Activated naive CD4-positive, alpha-beta T cell treated with anti-CD3 and anti-CD28 coated beads, Interleukin-2, amount 50 U/mL, for 24 hours (primary cell): ENCODE measurements around the gene MYOM3.

Source experiments
- H3K27ac Mint-ChIP-seq: one replicate; pipeline ENCODE4 v1.8.0; 2021; ENCODE audit warnings: mild to moderate bottlenecking, mixed read lengths
- H3K27me3 Mint-ChIP-seq: one replicate; pipeline ENCODE4 v1.8.0; 2021; ENCODE audit warnings: mixed read lengths
- H3K36me3 Mint-ChIP-seq: one replicate; pipeline ENCODE4 v1.8.0; 2021; ENCODE audit warnings: mixed read lengths
- H3K4me1 Mint-ChIP-seq: one replicate; pipeline ENCODE4 v1.8.0; 2021; ENCODE audit warnings: mixed read lengths
- H3K4me3 Mint-ChIP-seq: one replicate; pipeline ENCODE4 v1.8.0; 2021; ENCODE audit warnings: mild to moderate bottlenecking, mixed read lengths
- H3K9me3 Mint-ChIP-seq: one replicate; pipeline ENCODE4 v1.8.0; 2021; ENCODE audit warnings: mixed read lengths

The MYOM3 gene

GRCh38 chr1:24096739-24097103 lies 15.2 kb downstream of the MYOM3 start:
- Mint-ChIP-seq H3K27me3 (no peaks in the 10 kb centered on the region), H3K9me3 (no peaks in the 10 kb centered on the region), H3K36me3 (no peaks in the 10 kb centered on the region), H3K27ac (no peak overlapping the region), H3K4me1 (no peaks in the 10 kb centered on the region), H3K4me3 (no peak overlapping the region)

- no peaks in the 10 kb centered on the region for H3K27me3 Mint-ChIP-seq
- no peaks in the 10 kb centered on the region for H3K9me3 Mint-ChIP-seq
- H3K36me3 Mint-ChIP-seq = no peaks in the 10 kb centered on the region
- no peaks in the 10 kb centered on the region for H3K4me1 Mint-ChIP-seq
- H3K4me3 Mint-ChIP-seq = no peak overlapping the region
- no peak overlapping the region for H3K27ac Mint-ChIP-seq
Observed at GRCh38 chr1:24096009-24096738, 15.8 kb downstream of the MYOM3 start.

GRCh38 chr1:24095140-24095859 lies 16.6 kb downstream of the MYOM3 start:
- H3K27ac Mint-ChIP-seq = no peak overlapping the region
- no peaks in the 10 kb centered on the region for H3K4me1 Mint-ChIP-seq
- H3K4me3 Mint-ChIP-seq = no peak overlapping the region
- H3K27me3 Mint-ChIP-seq = no peaks in the 10 kb centered on the region
- H3K36me3 Mint-ChIP-seq = no peaks in the 10 kb centered on the region
- H3K9me3 Mint-ChIP-seq = no peaks in the 10 kb centered on the region

GRCh38 chr1:24094554-24094953 lies 17.4 kb downstream of the MYOM3 start:
- H3K4me1 Mint-ChIP-seq = no peaks in the 10 kb centered on the region
- H3K9me3 Mint-ChIP-seq = no peaks in the 10 kb centered on the region
- no peak overlapping the region for H3K4me3 Mint-ChIP-seq
- no peaks in the 10 kb centered on the region for H3K27me3 Mint-ChIP-seq
- H3K27ac Mint-ChIP-seq = no peak overlapping the region
- no peaks in the 10 kb centered on the region for H3K36me3 Mint-ChIP-seq

GRCh38 chr1:24093732-24094131 lies 18.2 kb downstream of the MYOM3 start:
- Mint-ChIP-seq H3K4me3 (no peak overlapping the region), H3K36me3 (no peaks in the 10 kb centered on the region), H3K4me1 (no peaks in the 10 kb centered on the region), H3K27me3 (no peaks in the 10 kb centered on the region), H3K27ac (no peak overlapping the region), H3K9me3 (no peaks in the 10 kb centered on the region)

- H3K9me3 Mint-ChIP-seq = no peaks in the 10 kb centered on the region
- H3K4me3 Mint-ChIP-seq = no peak overlapping the region
- no peaks in the 10 kb centered on the region for H3K27me3 Mint-ChIP-seq
- no peaks in the 10 kb centered on the region for H3K4me1 Mint-ChIP-seq
- no peaks in the 10 kb centered on the region for H3K36me3 Mint-ChIP-seq
- H3K27ac Mint-ChIP-seq = no peak overlapping the region
Observed at GRCh38 chr1:24092979-24093378, 19.0 kb downstream of the MYOM3 start.

- no peak overlapping the region for H3K4me3 Mint-ChIP-seq
- H3K27me3 Mint-ChIP-seq = no peaks in the 10 kb centered on the region
- no peak overlapping the region for H3K27ac Mint-ChIP-seq
- H3K9me3 Mint-ChIP-seq = no peaks in the 10 kb centered on the region
- no peaks in the 10 kb centered on the region for H3K4me1 Mint-ChIP-seq
- no peaks in the 10 kb centered on the region for H3K36me3 Mint-ChIP-seq
Observed at GRCh38 chr1:24091971-24092482, 19.9 kb downstream of the MYOM3 start.

GRCh38 chr1:24090736-24091135 lies 21.2 kb downstream of the MYOM3 start:
- Mint-ChIP-seq H3K9me3 (no peaks in the 10 kb centered on the region), H3K4me1 (no peaks in the 10 kb centered on the region), H3K27me3 (no peaks in the 10 kb centered on the region), H3K27ac (no peak overlapping the region), H3K4me3 (no peak overlapping the region), H3K36me3 (no peaks in the 10 kb centered on the region)

GRCh38 chr1:24089743-24090555 lies 22.0 kb downstream of the MYOM3 start:
- no peaks in the 10 kb centered on the region for H3K9me3 Mint-ChIP-seq
- no peak overlapping the region for H3K4me3 Mint-ChIP-seq

GRCh38 chr1:24089027-24089742 lies 22.8 kb downstream of the MYOM3 start:
- Mint-ChIP-seq H3K27ac (no peak overlapping the region), H3K4me1 (no peaks in the 10 kb centered on the region), H3K4me3 (no peak overlapping the region), H3K9me3 (no peaks in the 10 kb centered on the region), H3K36me3 (no peaks in the 10 kb centered on the region), H3K27me3 (no peaks in the 10 kb centered on the region)

More at GRCh38 chr1:24089743-24090555, 22.0 kb downstream of the MYOM3 start:
- Mint-ChIP-seq H3K4me1 (no peaks in the 10 kb centered on the region), H3K27ac (no peak overlapping the region), H3K36me3 (no peaks in the 10 kb centered on the region), H3K27me3 (no peaks in the 10 kb centered on the region)

- H3K36me3 Mint-ChIP-seq = no peaks in the 10 kb centered on the region
- no peak overlapping the region for H3K4me3 Mint-ChIP-seq
- H3K27me3 Mint-ChIP-seq = no peaks in the 10 kb centered on the region
Observed at GRCh38 chr1:24086466-24086865, 25.5 kb downstream of the MYOM3 start.

GRCh38 chr1:24085546-24085945 lies 26.4 kb downstream of the MYOM3 start:
- Mint-ChIP-seq H3K36me3 (no peaks in the 10 kb centered on the region), H3K27me3 (no peaks in the 10 kb centered on the region), H3K4me1 (no peaks in the 10 kb centered on the region), H3K4me3 (no peak overlapping the region), H3K27ac (no peak overlapping the region), H3K9me3 (no peaks in the 10 kb centered on the region)

More at GRCh38 chr1:24086466-24086865, 25.5 kb downstream of the MYOM3 start:
- Mint-ChIP-seq H3K9me3 (no peaks in the 10 kb centered on the region), H3K27ac (no peak overlapping the region), H3K4me1 (no peaks in the 10 kb centered on the region)

- Mint-ChIP-seq H3K9me3 (no peaks in the 10 kb centered on the region), H3K4me3 (no peak overlapping the region), H3K27ac (no peak overlapping the region), H3K27me3 (no peaks in the 10 kb centered on the region), H3K36me3 (no peaks in the 10 kb centered on the region), H3K4me1 (no peaks in the 10 kb centered on the region)
Observed at GRCh38 chr1:24085007-24085406, 26.9 kb downstream of the MYOM3 start.

GRCh38 chr1:24084050-24084449 lies 27.9 kb downstream of the MYOM3 start:
- no peaks in the 10 kb centered on the region for H3K9me3 Mint-ChIP-seq
- no peak overlapping the region for H3K4me3 Mint-ChIP-seq
- H3K4me1 Mint-ChIP-seq = no peaks in the 10 kb centered on the region
- H3K27ac Mint-ChIP-seq = no peak overlapping the region
- H3K27me3 Mint-ChIP-seq = no peaks in the 10 kb centered on the region
- no peaks in the 10 kb centered on the region for H3K36me3 Mint-ChIP-seq

GRCh38 chr1:24082372-24082771 lies 29.6 kb downstream of the MYOM3 start:
- Mint-ChIP-seq H3K36me3 (no peaks in the 10 kb centered on the region), H3K4me1 (no peaks in the 10 kb centered on the region), H3K9me3 (no peaks in the 10 kb centered on the region), H3K4me3 (no peak overlapping the region), H3K27me3 (no peaks in the 10 kb centered on the region), H3K27ac (no peak overlapping the region)
